SHP77 treated with DMSO at 0.1 percent for 48 hours (cell line): ENCODE data around the gene DHRS4L2.
"Not testable (repeated sequence)": the region's sequence is repeated elsewhere in the genome, so short reads cannot be mapped to it uniquely, and the experiment has no call there.

Experiments
- DNase-seq: peaks from one replicate; lab custom pipeline; 2025; lab: John Stamatoyannopoulos, UW

The DHRS4L2 gene

DNA sequence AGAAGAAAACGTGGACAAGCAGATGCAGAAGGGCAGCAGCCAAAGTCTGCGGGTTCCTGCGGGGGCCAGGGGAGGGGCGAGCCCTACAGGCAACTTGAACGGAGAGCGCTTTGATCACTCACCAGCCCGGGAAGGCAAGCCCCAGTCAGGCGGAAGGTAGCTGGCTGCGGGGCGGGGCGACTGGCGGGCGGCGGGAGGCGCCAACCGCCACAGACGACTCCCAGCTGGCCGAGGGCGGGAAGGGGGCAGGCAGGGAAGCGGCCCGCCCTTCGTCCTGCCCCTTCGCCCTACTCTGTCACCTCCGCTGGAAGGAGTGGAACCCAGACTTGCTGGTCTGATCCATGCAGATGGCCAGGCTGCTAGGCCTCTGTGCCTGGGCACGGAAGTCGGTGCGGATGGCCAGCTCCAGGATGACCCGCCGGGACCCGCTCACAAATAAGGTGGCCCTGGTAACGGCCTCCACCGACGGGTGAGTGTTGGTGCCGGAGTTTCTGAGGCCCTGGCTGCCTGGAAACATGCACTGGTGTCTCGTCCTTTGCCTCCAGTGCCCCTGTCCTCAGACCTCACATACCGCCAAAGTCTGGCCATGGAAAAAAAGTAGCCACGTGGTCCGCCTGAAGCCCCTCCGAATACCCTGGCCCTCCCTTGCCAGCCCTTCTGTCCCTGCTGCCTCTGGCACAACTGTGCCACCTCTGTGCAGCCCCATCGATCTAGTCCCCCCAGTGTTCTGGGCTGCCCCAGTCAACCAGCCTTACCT lies at the start of gene DHRS4L2:
Gene DHRS4L2 (plus strand): TSS at position 323 of the 757 bp plus-strand sequence. CDS start 19 bp downstream, at position 342.
- peak; percentile 85 for DNase-seq

DNA sequence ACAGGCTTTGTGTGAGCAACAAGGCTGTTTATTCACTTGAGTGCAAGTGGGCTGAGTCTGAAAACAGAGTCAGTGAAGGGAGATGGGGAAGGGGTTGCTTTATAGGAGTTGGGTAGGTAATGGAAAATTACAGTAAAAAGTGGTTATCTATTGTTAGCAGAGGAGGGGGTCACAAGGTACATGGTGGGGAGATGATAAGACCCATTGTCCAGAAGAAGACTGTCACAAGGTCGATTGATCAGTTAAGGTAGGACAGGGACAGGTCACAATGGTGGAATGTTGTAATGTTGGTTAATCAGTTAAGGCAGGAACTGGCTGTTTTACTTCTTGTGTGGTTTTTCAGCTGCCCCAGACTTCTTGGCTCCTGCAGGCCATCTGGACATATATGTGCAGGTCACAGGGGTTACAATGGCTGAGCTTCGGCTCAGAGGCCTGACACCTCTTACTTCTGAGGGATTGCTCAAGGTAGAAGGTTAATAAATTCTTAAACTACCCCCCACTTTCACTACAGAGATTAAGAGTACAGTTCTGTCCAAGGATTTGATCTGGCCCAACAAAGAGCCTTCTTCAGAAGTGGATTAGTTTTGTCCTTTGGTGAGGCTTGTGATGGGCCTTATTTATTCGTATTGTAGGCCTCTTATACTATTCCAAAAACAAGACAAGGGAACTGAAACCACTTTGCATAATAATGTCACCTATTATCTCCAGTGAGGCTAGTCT lies 49.0 kb upstream of the DHRS4L2 start:
- DNase-seq, result no peak

- DNase-seq, result no peak
Observed at GRCh38 chr14:23941230-23941629, 47.5 kb upstream of the DHRS4L2 start.

DNA sequence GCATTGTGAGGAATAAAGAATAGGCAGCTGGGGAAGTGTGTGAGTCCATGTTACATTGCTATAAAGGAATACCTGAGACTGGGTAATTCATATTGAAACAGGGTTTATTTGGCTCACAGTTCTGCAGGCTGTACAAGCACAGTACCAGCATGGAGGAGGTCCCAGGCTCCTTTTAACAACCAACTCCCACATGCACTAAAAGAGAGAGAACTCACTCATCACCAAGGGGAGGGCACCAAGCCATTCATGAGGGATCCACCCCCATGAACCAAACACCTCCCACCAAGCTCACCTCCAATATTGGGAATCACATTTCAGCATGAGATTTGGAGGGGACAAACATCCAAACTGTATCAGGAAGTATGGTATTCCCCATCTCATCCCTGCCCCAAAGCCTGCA lies 47.1 kb upstream of the DHRS4L2 start:
- DNase-seq, result no peak

DNA sequence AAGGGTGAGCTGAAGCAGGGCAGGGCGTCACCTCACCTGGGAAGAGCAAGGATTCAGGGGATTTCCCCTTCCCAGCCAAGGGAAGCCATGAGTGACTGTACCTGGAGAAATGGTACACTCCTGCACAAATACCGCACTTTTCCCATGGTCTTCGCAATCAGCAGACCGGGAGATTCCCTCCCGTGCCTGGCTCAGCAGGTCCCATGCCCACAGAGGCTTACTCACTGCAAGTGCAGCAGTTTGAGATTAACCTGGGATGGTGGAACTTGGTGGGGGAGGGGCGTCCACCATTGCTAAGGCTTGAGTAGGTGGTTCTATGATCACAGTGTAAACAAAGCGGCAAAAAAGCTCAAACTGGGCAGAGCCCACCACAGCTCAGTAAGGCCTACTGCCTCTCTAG lies 46.1 kb upstream of the DHRS4L2 start:
- DNase-seq, result no peak

GRCh38 chr14:23949069-23949468 lies 39.7 kb upstream of the DHRS4L2 start:
- DNase-seq, result not testable (repeated sequence)

GRCh38 chr14:23950411-23951135 lies 38.2 kb upstream of the DHRS4L2 start:
- no peak for DNase-seq

DNA sequence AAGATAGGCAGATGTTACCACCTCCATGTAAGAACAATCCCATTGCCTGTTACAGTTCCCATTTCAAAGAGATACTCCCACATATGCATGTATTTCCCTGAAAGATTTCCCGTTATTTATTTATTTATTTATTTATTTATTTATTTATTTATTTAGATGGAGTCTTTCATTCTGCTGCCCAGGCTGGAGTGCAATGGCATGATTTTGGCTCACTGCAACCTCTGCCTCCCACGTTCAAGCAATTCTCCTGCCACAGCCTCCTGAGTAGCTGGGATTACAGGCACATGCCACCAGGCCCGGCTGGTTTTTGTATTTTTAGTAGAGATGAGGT lies 37.6 kb upstream of the DHRS4L2 start:
- not testable (repeated sequence) for DNase-seq

GRCh38 chr14:23951590-23952201 lies 37.0 kb upstream of the DHRS4L2 start:
- no peak for DNase-seq

DNA sequence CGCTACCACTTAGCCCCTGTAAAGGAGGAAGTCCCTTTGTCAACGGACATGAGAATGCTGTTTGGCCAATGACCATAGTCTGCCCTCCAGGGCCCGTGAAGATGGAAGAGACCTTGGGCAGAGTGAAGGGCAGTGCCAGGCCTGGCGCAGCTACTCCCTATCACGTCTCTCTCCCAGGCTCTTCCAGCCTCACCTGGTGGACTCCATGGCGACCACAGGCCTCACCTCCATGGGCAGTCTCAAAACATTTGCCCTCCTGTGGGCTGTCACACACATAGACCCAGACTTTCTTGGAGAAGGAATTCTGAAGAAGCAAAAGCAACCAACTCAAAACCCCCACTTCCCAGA lies 35.6 kb upstream of the DHRS4L2 start:
- DNase-seq, result not testable (repeated sequence)

DNA sequence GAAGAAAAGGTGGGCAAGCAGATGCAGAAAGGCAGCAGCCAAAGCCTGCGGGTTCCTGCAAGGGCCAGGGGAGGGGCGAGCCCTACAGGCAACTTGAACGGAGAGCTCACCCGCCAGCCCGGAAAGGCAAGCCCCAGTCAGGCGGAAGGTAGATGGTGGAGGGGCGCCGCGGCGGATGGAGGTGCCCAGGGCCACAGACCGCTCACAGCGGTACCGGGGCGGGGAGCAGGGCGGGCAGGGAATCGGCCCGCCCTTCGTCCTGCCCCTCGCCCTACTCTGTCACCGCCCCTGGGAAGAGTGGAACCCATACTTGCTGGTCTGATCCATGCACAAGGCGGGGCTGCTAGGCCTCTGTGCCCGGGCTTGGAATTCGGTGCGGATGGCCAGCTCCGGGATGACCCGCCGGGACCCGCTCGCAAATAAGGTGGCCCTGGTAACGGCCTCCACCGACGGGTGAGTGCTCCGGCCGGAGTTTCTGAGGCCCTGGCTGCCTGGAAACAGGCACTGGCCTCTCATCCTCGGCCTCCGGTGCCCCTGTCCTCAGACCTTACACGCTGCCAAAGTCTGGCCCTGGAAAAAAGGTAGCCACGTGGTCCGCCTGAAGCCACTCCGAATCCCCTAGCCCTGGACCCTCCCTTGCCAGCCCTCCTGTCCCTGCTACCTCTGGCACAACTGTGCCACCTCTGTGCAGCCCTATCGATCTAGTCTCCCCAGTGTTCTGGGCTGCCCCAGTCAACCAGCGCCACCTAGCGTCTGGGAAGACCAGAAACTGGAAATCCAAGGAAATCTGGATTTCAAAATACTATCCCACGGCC lies 35.1 kb upstream of the DHRS4L2 start, which contains the start of gene DHRS4:
Gene DHRS4 (plus strand): TSS at position 307 of the 815 bp plus-strand sequence. CDS start 19 bp downstream, at position 326.
- DNase-seq, result peak; percentile 90

- not testable (repeated sequence) for DNase-seq
Observed at GRCh38 chr14:23954279-23954614, 34.5 kb upstream of the DHRS4L2 start.

DNA sequence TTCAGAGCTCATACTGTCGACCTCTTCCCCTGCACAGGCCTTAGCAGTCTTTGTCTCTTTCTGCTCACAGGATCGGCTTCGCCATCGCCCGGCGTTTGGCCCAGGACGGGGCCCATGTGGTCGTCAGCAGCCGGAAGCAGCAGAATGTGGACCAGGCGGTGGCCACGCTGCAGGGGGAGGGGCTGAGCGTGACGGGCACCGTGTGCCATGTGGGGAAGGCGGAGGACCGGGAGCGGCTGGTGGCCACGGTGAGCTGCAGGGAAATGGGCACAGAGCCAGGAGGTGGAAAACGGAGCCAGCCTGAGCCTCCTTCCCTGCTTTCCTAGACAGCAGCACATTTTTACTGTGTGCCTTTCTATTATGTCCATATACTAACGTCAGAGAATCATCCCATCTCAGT lies 33.8 kb upstream of the DHRS4L2 start:
- DNase-seq, result peak; percentile 69

- not testable (repeated sequence) for DNase-seq
Observed at GRCh38 chr14:23955811-23956210, 32.9 kb upstream of the DHRS4L2 start.

DNA sequence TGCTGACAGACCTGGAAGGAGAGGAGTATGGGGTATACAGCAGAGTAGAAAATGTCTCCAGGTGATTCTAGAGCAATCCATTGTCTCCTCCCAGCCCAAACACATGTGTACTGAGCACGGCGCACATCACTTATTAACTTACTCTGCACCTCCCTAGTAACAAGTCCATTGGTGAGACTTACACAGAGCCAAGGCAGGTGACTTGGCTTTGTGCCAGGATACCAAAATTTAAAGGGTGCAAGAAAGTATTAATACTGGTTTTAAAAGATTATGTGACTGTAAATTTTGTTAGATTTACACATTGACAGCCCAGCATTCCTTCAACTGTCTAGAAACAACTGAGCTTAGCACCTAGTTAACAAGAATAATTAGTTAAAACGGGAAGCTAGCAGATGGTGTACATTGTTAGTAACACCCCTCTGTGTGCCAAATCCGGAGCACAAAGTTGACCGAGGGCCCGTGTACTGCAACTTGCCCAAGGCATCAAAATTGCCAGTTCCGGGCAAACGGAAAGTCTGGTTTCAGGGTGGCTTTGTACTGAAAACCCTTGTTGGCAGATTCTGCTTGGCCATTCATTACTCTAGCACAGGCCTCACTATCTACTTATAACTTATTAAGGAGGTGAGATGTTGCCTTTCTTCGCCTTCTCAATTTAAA lies 30.7 kb upstream of the DHRS4L2 start:
- DNase-seq, result not testable (repeated sequence)

DNA sequence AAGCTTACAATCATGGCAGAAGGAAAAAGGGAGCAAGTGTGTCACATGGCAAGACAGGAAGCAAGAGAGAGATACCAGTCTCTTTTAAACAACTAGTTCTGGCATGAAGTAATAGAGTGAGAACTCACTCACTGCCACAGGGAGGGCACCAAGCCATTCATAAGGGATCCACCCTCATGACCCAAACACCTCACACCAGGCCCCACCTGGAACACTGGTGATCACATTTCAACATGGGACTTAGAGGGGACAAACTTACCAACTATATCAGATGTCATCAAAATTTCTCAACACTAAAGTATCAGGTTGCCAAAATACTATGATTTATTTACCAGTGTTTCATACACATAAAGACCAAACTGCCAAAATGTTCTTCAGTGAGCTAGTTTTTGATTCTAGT lies 27.8 kb upstream of the DHRS4L2 start:
- not testable (repeated sequence) for DNase-seq

DNA sequence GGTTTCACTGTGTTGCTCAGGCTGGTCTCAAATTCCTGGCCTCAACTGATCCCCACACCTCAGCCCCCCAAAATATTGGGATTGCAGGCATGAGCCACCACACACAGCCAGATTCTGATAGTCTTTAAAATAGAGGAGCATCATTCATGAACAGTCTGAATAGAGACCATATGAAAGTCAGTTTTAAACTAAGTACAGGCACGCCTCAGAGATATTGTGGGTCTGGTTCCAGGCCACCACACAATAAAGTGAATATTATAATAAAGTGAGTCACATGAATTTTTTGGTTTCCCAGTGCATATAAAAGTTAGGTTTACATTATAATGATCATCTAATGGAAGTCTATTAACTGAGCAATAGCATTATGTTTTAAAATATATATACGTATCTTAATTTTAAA lies 27.0 kb upstream of the DHRS4L2 start:
- DNase-seq, result not testable (repeated sequence)

DNA sequence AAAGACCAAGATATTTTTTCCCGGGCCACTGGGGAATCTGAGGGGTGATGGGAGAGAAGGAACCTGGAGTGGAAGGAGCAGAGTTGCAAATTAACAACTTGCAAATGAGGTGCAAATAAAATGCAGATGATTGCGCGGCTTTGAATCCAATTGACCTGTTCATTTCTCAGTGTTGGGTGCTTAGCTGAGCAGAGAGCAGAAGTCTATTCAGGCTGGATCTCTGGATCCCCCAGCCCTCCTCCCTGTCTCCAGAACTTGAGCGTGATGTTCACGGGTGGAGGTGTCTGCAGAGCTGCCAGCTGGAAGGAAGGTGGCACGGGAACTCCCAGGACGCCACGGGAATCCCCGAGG lies 19.6 kb upstream of the DHRS4L2 start:
- not testable (repeated sequence) for DNase-seq

- not testable (repeated sequence) for DNase-seq
Observed at GRCh38 chr14:23969481-23970282, 19.0 kb upstream of the DHRS4L2 start.

- not testable (repeated sequence) for DNase-seq
Observed at GRCh38 chr14:23970283-23970659, 18.5 kb upstream of the DHRS4L2 start.
